ENCODE results near the gene GALNT18.

The GALNT18 gene

DNA sequence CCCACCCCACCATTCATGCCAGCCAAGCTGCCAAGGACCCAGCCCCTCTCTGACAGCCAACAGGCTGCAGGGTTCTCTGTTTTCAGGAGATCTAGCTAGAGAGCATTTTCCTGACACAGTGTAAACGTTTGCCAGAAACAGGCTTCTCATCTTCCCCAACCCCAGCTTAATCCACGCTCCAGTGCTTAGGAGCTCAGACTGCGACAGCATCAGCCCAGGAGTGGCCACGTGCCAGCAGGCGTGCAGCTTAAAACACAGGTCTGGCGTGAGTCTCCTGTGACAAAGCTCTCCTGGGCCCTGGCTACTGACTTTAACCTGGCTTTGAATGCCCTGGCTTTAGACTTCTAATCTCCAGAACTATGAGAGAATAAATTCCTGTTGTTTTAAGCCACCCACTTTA is 66.6 kb downstream of the GALNT18 start:
- no peak for DNase-seq (ENCODE audit: extremely low read depth, low read depth)
- H3K4me3 ChIP-seq (replicated peaks; ENCODE audit: low read depth, low read length): no peak overlapping the region
- TF ChIP-seq, protein P1, sequence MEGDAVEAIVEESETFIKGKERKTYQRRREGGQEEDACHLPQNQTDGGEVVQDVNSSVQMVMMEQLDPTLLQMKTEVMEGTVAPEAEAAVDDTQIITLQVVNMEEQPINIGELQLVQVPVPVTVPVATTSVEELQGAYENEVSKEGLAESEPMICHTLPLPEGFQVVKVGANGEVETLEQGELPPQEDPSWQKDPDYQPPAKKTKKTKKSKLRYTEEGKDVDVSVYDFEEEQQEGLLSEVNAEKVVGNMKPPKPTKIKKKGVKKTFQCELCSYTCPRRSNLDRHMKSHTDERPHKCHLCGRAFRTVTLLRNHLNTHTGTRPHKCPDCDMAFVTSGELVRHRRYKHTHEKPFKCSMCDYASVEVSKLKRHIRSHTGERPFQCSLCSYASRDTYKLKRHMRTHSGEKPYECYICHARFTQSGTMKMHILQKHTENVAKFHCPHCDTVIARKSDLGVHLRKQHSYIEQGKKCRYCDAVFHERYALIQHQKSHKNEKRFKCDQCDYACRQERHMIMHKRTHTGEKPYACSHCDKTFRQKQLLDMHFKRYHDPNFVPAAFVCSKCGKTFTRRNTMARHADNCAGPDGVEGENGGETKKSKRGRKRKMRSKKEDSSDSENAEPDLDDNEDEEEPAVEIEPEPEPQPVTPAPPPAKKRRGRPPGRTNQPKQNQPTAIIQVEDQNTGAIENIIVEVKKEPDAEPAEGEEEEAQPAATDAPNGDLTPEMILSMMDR (IDR thresholded peaks at IDR 0.05; ENCODE audit: low read depth, low read length, missing control alignments): no peak

- DNase-seq (ENCODE audit: extremely low read depth, low read depth): no peak
Measured at GRCh38 chr11:11553573-11553972, 68.2 kb downstream of the GALNT18 start.

GRCh38 chr11:11552529-11553087 is 69.2 kb downstream of the GALNT18 start:
- no peak for DNase-seq (ENCODE audit: extremely low read depth, low read depth)
- TF ChIP-seq, protein P1 (IDR thresholded peaks at IDR 0.05; ENCODE audit: low read depth, low read length, missing control alignments): no peak
- H3K4me3 ChIP-seq (replicated peaks; ENCODE audit: low read depth, low read length): no peak overlapping the region

More at GRCh38 chr11:11553573-11553972, 68.2 kb downstream of the GALNT18 start:
- TF ChIP-seq, protein P1 (IDR thresholded peaks at IDR 0.05; ENCODE audit: low read depth, low read length, missing control alignments): no peak
- H3K4me3 ChIP-seq (replicated peaks; ENCODE audit: low read depth, low read length): no peak overlapping the region

DNA sequence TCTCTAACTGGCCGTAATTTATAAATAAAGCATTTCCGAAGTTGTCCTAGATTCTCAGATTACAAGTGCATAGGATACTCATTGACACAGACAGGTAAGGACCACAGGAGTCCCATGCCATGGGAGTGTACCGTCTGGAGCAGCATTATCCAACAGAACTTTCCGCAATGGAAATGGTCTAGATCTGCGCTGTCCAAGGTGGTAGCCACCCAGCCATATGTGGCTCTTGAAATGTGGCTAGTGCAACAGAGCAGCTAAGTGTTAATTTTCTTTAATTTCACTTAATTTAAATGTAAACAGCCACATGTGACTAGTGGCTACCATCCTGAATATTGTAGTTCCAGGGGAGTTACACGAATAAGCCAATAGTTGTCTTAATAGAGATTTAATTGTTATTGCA is 71.3 kb downstream of the GALNT18 start:
- no peak for DNase-seq (ENCODE audit: extremely low read depth, low read depth)
- TF ChIP-seq, protein P1 (IDR thresholded peaks at IDR 0.05; ENCODE audit: low read depth, low read length, missing control alignments): no peak
- H3K4me3 ChIP-seq (replicated peaks; ENCODE audit: low read depth, low read length): no peak overlapping the region

- DNase-seq (ENCODE audit: extremely low read depth, low read depth): no peak
- H3K4me3 ChIP-seq (replicated peaks; ENCODE audit: low read depth, low read length): no peak overlapping the region
- TF ChIP-seq, protein P1 (IDR thresholded peaks at IDR 0.05; ENCODE audit: low read depth, low read length, missing control alignments): no peak
Measured at GRCh38 chr11:11545285-11546275, 76.2 kb downstream of the GALNT18 start.

GRCh38 chr11:11543656-11544055 is 78.1 kb downstream of the GALNT18 start:
- H3K4me3 ChIP-seq (replicated peaks; ENCODE audit: low read depth, low read length): no peak overlapping the region
- no peak for DNase-seq (ENCODE audit: extremely low read depth, low read depth)
- TF ChIP-seq, protein P1 (IDR thresholded peaks at IDR 0.05; ENCODE audit: low read depth, low read length, missing control alignments): no peak

Data from HFF-Myc (cell line).